Measurements from ENCODE around the gene NEU1.
"Not testable (repeated sequence)": the region's sequence is repeated elsewhere in the genome, so short reads cannot be mapped to it uniquely, and the experiment has no call there.

NEU1 gene

GRCh38 chr6:31862344-31863235, at the start of gene NEU1:
TSS of gene NEU1 (minus strand) at chr6:31862821. CDS start at chr6:31862776, 45 bp downstream.
- DNase-seq: peak; percentile 95 to 98 (median 97)

GRCh38 chr6:31911826-31912585, 49.4 kb upstream of the NEU1 start:
- DNase-seq: no peak

GRCh38 chr6:31909298-31909697, 46.7 kb upstream of the NEU1 start:
- not testable (repeated sequence) for DNase-seq

- DNase-seq: no peak
These were observed 46.2 kb upstream of the NEU1 start for GRCh38 chr6:31908791-31909190.

GRCh38 chr6:31908255-31908654, 45.6 kb upstream of the NEU1 start:
- not testable (repeated sequence) for DNase-seq

- no peak for DNase-seq
These were observed 44.7 kb upstream of the NEU1 start for GRCh38 chr6:31907158-31907813.

GRCh38 chr6:31906727-31907126, 44.1 kb upstream of the NEU1 start:
- DNase-seq: not testable (repeated sequence)

- no peak for DNase-seq
These were observed 43.5 kb upstream of the NEU1 start for GRCh38 chr6:31906122-31906521.

- no peak for DNase-seq
These were observed 42.4 kb upstream of the NEU1 start for GRCh38 chr6:31905041-31905440.

- DNase-seq: no peak
These were observed 41.3 kb upstream of the NEU1 start for GRCh38 chr6:31903957-31904356.

- DNase-seq: peak; percentile 68 to 73 (median 68)
These were observed 39.5 kb upstream of the NEU1 start, which contains the start of gene ZBTB12 for GRCh38 chr6:31901953-31902643. TSS of gene ZBTB12 (minus strand) at chr6:31902086. CDS start at chr6:31901305, 781 bp downstream.

GRCh38 chr6:31901415-31901952, 38.9 kb upstream of the NEU1 start:
- DNase-seq: peak; percentile 59 to 65 (median 60)

- no peak for DNase-seq
These were observed 38.3 kb upstream of the NEU1 start for GRCh38 chr6:31900917-31901414.

GRCh38 chr6:31899882-31900722, 37.5 kb upstream of the NEU1 start:
- DNase-seq: no peak

GRCh38 chr6:31899215-31899614, 36.6 kb upstream of the NEU1 start:
- no peak for DNase-seq

GRCh38 chr6:31898383-31899011, 35.9 kb upstream of the NEU1 start:
- peak in 1 of 4 experiments; percentile 11 for DNase-seq

- peak; percentile 73 to 79 (median 76) for DNase-seq
These were observed 35.2 kb upstream of the NEU1 start, which contains the start of gene EHMT2 for GRCh38 chr6:31897612-31898382. TSS of gene EHMT2 (minus strand) at chr6:31897698. CDS start at chr6:31897677, 21 bp downstream.

GRCh38 chr6:31896856-31897611, 34.4 kb upstream of the NEU1 start:
- DNase-seq: peak in 1 of 4 experiments; percentile 33

- no peak for DNase-seq
These were observed 33.9 kb upstream of the NEU1 start for GRCh38 chr6:31896493-31896855.
